Daoy (cell line): ENCODE data around the gene SLC49A3. TPM values are rescaled to one million over a fixed set of nuclear protein-coding genes. Genes with fewer than 3 reads are reported as not detected.
"Not testable (repeated sequence)": the region's sequence is repeated elsewhere in the genome, so short reads cannot be mapped to it uniquely, and the experiment has no call there.

Experiments
- DNase-seq: peaks from one replicate; pipeline ENCODE4 v3.0.0-alpha.2; 2015; ENCODE audit warnings: low read depth
- total RNA-seq: library from RNA; depleted of rRNA; stranded (reverse); fragments of >200 nt; shearing (Covaris generic); gene quantifications from 2 replicates; pipeline ENCODE4 v1.2.3, GENCODE V29; 2014

Gene SLC49A3
- total RNA-seq, 1 experiment from 2014 or later: not detected

DNA sequence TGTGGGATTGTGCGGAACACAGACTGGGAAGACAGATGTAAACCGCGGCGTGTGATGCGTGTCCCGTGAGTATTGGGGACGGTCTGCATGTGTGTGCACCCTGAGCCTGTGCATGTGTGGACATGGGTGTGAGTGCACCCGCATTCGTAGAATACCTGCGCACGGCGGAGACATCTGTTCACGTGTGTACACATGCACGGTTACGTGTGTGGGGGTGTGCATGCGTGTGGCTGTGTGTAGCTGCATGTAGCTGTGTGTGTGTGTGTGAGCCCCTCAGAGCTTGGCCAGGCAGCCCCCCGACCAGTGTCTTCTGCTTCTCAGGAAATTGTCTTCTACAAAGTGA, 34.5 kb downstream of the SLC49A3 start:
- DNase-seq: no peak

DNA sequence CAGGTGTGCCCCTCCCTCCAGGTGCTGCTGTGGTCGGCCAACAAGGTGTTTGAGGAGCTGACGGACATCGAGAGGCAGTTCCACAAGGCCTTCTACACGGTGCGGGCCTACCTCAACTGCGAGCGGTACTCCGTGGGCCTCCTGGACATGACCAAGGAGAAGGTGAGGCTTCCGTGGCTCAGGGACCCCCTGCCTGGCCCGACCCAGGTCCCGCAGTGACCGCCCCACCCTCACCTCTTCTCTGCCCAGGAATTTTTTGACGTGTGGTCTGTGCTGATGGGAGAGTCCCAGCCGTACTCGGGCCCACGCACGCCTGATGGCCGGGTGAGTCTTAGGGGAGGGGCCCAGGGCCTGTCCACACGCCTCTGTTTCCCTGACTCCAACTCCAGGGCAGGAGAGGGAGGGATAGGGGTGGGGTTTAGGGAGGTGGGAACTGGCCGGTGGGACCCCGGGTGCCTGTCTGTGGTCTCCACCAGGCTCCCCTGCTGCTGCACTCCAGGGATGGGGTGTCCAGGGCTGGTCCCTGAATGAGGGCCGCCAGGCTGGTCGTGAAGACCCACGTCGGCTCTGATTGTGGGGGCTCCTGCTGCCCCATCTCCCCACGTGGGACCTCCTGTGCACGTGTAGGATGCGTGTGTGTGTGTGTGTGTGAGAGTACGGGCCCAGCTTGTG, 35.0 kb downstream of the SLC49A3 start:
- DNase-seq: no peak

DNA sequence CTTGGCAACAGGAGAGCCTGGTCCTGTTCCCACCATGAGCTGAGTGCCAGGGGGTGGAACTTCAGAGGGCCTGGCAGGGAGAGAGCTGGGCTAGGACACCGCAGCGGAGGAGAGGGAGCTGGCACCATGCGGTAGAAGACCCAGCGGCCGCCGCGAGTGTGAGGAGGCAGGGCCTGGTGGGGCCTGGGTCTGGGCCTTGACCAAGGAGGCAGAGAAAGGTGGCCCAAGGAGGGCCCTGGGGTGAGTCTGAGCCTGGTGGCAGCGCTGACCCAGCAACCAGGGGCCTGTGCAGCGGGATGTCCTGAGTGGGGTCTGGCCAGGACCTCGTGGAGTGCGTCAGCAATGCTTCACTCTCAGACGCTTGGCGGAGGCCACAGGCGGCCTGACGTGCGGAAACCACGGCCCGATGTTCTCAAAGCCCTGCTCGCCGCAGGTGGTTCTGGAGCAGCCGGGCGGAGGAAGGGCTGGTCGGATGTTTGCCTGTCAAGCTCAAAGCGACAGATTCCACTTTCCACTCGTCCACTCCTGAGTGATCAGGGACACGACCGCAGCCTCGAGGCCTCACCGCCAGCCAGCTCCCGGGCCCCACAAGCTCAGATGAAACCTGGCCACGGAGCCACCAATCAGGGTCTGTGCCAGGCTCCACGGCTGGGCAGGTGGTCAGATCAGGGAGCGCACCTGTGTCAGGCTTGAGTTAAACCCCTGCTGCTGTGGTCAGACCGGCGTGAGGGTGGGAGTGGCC, 35.7 kb downstream of the SLC49A3 start:
- no peak for DNase-seq

DNA sequence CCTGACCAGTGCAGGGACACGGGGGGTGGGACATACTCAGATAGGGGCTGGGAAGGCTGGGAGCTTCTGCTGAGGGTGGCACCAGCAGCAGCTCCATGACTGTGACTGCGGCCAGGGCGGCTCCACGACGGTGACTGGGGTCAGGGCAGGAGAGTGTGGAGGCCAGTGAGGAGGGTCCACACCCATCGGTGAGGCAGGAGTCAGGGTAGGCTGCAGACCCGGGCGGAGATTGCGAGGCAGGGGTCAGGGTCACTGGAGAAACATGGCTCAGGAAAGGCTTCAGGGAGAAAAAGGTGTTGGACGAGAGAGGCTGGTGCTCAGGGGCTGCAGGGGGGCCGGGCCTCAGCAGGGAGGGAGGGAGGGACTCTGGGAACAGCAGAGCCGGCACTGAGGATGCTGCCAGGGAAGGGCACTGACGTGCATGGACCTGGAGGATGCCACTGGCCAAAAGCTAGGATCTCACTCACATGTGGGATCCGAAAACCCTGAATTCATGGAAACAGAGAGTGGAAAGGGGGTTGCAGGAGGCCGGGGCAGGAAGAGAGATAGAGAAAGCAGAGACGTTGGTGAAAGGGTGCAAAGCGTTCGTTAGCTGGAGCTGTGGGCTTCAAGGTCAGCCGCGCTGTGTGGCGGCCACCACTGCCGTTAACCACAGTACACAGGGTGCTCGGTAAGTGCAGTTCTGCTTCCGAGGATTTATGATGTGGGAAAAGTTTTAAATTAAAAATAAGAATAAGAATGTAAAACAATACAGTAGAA, 36.9 kb downstream of the SLC49A3 start:
- DNase-seq: no peak

DNA sequence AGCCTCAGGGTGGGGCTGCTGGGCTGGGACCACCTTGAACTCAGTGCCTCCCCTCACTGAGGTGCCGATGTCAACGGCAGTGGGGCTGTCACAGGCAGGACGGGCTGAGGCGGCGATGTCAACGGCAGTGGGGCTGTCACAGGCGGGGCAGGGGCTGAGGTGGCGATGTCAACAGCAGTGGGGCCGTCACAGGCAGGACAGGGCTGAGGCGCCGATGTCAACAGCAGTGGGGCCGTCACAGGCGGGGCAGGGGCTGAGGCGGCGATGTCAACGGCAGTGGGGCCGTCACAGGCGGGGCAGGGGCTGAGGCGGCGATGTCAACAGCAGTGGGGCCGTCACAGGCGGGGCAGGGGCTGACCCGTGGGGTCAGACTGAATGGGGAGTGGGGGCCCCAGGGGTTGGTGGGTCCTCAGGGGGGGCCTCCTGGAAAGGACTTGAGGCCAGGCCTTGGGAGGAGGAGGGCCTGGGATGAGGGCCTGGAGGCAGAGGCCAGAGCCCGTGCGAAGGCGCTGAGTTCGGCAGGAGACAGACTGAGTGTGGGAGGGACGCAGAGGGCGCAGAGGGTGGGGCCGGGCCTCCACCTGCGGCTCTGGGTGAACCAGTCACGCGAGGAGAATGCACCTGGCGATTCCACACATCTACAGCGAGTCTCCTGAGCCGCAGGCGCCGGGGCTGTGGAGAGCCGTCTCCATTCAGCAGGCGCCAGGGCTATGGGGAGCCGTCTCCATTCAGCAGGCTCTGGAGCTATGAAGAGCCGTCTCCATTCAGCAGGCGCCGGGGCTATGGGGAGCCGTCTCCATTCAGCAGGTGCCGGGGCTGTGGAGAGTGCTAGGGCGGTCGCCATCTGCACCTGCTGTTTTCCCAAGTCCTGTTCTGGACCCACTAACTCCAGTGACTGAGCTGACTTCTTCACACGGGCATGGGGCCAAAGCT, 37.7 kb downstream of the SLC49A3 start:
- no peak for DNase-seq

DNA sequence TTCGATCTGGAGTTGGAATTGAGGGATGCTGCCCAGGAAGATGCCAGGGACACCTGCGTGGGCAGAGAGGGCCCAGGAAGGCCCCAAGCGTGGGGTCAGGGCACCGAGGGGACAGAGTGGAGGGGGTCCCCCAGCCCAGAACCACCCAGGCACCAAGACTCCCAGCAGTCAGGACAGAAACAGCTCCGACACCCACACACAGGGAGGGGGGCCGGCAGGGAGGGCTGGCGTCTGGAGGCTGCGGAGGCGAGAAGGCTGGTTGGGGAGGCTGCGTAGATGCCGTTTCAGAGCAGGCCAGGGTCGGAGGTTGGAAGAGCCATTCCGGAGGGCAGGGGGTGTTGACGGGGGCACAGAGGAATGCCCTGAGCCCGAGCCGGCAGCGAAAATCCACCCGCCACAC, 38.5 kb downstream of the SLC49A3 start:
- no peak for DNase-seq

DNA sequence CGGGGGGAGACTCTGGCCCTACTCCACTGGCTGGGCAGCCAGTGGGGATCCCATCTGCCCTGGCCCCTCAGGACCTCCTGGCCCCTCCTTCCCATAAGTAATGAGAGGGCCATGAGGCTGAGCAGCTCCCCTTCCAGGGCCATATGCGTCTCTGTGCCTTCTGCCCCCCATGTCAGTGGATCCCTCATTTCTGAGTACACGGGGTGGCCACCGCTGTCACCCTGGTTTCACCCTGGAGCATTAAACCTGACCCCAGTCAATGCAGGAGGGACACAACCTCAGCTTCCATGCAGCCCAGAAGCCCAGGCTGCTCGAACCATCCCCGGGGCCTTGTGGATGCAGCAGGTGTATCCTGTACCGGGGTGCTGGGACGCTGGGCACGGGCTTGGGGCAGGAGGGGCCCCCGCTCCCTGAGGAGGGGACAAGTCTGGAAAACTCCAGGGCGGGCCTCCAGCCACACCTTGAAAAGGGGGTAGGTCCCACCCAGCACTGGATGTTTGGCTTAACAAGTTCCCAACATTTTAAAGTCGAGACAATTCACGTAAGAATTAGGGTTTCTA, 39.1 kb downstream of the SLC49A3 start:
- DNase-seq: no peak

DNA sequence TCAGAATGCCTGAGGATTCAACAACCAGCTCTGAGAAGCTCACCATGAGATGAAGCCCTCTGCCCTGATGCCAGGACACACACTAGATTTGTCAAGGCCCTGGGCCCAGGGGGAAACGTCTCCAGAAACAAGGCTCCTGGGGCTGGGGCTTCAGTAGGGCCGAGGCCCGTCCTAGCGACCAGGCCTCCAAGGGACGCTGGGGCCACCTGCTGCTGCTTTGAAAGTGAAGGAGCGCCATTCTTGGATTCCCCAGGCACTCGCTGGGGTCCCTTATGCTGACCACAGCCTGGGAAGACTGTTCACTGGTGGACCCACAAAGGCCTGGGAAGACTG, 39.7 kb downstream of the SLC49A3 start:
- no peak for DNase-seq

DNA sequence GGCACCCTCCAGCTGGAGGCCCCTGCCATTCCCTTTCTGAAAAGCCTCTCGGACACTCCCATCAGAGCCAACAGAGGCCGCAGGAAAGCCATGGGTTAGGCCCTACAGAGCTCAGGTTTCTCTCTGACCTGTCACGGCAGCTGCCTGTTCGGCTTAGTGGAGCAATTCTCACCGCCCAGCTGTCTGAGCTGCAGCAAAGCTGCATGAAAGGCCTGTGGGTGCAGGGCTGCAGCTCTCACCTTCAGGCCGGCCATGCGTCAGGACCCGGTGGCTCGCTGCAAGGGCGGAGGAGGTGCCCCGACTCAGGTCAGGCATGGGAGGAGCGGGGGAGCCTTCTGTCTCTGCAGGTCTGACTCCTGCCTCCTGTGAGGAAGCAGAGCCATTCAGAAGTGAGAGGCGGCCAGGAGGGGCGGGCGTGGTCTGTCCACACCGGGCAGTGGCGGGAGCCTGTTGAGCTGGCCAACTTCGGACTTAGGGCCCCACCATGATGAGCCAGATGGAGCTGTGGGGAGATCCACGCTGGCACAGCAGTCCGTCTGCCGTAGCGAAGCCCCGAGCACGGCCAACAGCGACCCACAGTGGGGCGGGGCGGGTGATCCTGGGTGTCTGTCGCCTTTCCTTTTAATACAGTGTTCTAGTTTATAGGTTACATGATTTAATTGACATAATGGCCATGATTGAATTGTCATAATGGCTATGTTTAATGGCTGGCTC, 40.2 kb downstream of the SLC49A3 start:
- no peak for DNase-seq

DNA sequence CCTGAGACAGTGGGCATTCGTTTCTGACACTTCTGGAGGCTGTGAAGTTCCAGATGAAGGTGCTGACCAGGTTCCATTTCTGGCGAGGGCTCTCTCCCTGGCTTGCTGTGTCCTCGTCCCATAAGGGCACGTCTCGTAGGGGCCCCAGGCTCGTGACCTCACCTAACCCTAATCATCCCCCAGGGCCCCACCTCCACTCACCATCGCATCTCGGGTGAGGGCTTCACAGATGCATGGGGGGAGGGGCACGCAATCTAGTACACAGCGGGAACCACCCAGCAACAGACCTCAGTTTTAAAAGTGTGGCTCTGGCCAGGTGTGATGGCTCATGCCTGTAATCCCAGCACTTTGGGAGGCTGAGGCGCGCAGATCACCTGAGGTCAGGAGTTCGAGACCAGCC, 41.5 kb downstream of the SLC49A3 start:
- DNase-seq: no peak

DNA sequence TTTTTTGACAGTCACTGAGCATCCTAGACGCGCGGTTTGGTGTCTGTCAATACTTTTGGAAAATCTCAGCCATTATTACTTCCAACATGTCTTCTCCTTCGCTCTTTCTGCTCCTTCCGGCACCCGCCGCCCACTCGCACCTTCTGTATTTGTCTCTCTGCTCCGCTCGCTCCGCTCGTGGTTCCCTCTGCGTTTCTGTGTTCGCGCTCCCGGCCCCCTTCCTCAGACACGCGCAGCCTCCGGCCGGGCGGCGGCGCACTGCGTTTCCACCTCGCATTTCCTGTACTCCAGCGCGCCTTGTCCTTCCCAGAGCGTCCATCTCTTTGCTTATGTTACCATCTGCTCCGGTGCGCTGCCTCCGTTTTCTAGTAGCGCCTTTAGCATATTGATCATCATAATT, 42.5 kb downstream of the SLC49A3 start:
- no peak for DNase-seq

DNA sequence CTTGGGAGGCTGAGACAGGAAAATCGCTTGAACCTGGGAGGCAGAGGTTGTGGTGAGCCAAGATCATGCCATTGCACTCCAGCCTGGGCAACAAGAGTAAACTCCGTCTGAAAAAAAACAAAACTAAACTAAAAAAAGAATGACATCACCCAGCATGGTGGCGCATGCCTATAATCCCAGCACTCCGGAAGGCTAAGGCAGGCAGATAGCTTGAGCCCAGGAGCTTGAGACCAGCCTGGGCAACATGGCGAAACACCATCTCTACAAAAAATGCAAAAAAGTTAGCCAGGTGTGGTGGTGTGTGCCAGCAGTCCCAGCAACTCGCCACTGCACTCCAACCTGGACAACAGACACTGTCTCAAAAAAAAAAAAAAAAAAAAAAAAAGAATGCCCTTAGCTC, 46.6 kb downstream of the SLC49A3 start:
- not testable (repeated sequence) for DNase-seq

DNA sequence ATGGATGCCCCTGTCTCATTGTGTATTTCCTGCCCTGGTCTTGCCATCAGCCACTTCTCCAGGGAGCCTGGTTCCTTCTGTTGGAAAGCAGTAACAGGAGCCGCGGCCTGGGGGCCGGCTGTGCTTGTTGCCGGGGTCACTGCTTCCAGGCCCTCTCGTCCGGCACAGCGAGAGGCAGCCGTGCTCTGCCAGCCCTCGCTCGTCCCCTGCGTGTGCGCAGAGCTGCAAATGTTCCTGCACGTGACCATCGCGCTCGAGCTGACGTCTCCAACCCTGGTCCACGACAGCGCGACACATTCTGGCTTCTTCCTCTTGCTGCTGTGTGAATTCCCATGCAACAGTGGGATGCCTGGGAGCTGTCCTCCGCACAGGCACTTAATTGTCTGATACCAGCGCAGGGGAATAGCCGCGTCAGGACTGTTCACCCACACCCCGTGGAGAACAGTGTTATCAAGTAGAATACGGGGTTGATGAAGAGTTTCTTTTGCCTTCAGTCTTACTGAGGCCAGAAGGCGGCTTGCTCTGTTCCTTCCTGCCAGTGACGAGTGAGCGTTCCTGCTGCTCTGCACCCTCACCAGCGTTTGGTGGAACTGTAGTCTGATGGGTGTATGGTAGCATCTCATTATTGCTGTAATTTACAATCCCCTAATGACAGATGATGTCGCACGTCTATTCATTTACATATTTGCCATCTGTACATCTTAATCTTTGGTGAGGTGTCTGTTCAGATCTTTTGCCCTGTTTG, 51.2 kb downstream of the SLC49A3 start:
- DNase-seq: no peak

DNA sequence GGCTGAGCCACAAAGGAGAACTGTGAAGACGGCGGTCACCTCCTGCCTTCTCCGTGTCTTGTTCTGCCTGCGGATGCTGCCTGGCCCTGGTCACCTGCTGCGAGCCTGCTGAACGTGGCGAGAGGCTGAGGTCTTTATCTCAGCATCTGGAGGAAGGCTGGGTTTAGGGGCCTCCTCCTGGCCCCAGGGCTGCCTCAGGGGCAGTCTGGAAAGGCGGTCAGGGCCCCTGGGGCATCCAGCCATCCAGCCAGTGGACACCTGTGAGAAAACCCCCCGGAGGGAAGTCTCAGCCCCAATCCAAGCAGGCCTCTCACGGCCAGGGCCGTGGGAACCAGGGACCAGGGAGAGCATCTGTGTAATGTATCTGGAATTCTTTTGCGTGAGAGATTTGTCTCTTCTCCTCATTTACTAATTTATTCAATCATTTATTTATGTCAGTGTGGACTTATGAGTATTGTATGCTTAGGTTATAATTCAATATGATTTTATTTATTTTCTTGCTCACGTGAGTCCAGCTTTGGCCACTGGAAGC, 52.3 kb downstream of the SLC49A3 start:
- no peak for DNase-seq

DNA sequence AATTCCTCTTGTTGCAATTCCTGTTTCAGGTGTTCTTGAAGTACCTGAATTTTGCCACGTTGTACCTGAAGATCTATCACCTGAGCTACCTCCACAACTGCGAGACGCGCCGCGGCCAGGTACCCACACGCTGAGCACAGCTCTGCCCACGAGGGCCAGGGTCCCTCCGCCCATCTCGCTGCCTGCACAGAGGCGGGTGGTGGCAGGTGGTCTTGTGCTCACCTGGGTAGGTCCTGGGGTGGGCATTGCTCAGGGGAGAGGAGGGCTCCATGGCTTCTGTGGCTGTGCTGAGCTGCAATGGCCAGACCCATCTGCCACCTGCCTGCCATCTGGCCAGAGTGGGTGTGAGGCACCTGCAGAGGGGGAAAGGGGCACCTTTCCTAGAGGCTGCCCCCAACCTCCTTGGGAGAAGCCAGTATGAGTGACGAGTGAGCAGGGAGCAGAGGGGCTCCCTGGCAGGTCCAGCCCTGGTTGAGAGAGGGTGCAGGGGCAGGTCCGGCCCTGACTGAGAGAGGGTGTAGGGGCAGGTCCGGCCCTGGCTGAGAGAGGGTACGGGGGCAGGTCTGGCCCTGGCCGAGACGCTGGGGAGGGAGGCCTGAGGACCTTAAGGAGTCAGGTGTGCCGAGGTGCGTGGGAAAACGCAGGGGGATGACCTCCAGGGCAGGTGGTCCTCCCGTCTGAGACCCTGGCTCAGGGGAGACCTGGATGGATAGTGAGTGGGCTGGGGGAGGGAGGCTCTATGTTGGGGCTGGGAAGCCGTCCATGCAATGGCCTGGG, 52.9 kb downstream of the SLC49A3 start:
- no peak for DNase-seq

DNA sequence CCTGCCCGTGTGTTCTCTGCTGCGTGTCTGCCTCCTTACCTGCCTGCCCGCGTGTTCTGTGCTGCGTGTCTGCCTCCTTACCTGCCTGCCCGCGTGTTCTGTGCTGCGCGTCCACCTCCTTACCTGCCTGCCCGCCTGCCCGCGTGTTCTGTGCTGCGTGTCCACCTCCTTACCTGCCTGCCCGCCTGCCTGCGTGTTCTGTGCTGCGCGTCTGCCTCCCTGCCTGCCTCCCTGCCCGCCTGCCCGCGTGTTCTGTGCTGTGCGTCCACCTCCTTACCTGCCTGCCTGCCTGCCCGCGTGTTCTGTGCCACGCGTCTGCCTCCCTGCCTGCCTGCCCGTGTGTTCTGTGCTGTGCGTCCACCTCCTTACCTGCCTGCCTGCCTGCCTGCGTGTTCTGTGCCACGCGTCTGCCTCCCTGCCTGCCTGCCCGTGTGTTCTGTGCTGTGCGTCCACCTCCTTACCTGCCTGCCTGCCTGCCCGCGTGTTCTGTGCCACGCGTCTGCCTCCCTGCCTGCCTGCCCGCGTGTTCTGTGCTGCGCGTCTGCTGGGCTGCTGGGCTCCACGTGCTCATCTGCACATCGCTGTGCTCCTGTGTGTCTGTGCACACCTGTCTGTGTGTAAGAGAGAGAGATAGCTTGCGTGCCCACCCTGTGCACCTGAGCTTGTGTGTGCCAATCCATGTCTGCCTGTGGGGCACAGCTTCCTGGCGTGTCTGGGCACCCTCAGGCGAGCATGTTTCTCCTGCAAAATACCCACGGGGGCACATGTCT, 53.7 kb downstream of the SLC49A3 start:
- DNase-seq: not testable (repeated sequence)

DNA sequence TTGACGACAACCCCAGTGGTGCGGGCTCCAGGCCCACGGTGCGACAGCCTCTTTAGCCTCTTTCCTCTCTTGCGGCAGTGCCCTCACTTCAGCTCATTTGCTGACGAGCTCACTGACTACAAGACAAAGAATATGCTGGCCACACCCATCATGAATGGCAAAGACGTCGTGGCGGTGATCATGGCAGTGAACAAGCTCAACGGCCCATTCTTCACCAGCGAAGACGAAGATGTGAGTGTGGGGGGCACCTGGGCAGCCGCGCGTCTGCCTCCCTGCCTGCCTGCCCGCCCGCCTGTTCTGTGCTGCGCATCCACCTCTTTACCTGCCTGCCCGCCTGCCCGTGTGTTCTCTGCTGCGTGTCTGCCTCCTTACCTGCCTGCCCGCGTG, 54.4 kb downstream of the SLC49A3 start:
- no peak for DNase-seq

DNA sequence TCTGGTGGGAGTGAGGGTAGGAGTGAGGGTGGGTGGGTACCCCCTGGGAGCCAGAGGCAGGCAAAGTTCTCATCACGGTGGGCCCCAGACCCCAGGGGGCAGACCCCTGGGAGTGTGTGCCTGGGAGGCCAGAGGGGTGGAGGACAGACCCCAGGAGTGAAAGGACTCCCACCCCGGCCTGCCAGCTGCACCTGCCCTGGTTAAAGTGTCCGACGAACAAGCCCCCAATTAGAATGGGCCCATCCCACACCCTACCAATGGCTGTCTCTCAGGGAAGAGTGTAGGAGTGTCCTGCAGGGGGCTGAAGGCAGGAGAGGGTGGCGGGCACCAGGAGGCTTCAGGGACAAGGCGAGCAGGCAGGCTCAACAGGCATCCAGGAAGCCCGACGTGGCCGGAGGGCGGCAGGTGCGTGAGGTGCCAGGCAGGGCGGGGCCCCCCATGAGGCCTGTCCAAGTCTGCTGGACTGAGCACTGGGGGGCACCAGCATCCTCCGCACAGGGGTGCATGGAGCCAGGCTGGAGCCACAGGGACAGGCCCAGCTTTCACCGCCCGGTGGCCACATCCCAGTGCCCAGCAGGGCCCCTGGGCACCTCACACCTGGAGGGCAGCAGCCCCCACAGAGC, 54.9 kb downstream of the SLC49A3 start:
- DNase-seq: no peak
